HK-2 (cell line): ENCODE results near the gene SYNGR4.
A peak's percentile ranks its signal among the peaks of the same experiment; 100 is the strongest.

ENCODE experiments used
- DNase-seq: peaks from one replicate; pipeline ENCODE4 v3.0.0-alpha.2; 2018; ENCODE audit not compliant: unreplicated experiment

Gene SYNGR4

GRCh38 chr19:48341515-48342413 is 22.4 kb upstream of the SYNGR4 start:
- no peak for DNase-seq

GRCh38 chr19:48342414-48342738 is 21.8 kb upstream of the SYNGR4 start:
- no peak for DNase-seq

- DNase-seq, result no peak
These were observed 21.2 kb upstream of the SYNGR4 start for GRCh38 chr19:48342841-48343540.

GRCh38 chr19:48344892-48345291 is 19.3 kb upstream of the SYNGR4 start:
- DNase-seq, result no peak

- DNase-seq, result no peak
These were observed 18.0 kb upstream of the SYNGR4 start for GRCh38 chr19:48346191-48346590.

- DNase-seq, result no peak
These were observed 16.1 kb upstream of the SYNGR4 start for GRCh38 chr19:48348045-48348444.

GRCh38 chr19:48348737-48349136 is 15.4 kb upstream of the SYNGR4 start:
- no peak for DNase-seq

- DNase-seq, result no peak
These were observed 13.3 kb upstream of the SYNGR4 start for GRCh38 chr19:48350856-48351255.

GRCh38 chr19:48351341-48351752 is 12.8 kb upstream of the SYNGR4 start:
- DNase-seq, result peak; percentile 68

GRCh38 chr19:48353677-48354076 is 10.5 kb upstream of the SYNGR4 start:
- DNase-seq, result no peak

- DNase-seq, result no peak
These were observed 9.7 kb upstream of the SYNGR4 start for GRCh38 chr19:48354332-48354992.

GRCh38 chr19:48355365-48355954 is 8.7 kb upstream of the SYNGR4 start:
- no peak for DNase-seq

GRCh38 chr19:48359123-48359522 is 5.0 kb upstream of the SYNGR4 start:
- no peak for DNase-seq

- no peak for DNase-seq
These were observed 2.3 kb upstream of the SYNGR4 start for GRCh38 chr19:48361912-48362311.

- peak; percentile 98 for DNase-seq
These were observed 1.3 kb upstream of the SYNGR4 start for GRCh38 chr19:48362716-48363499.

- no peak for DNase-seq
These were observed 712 bp upstream of the SYNGR4 start for GRCh38 chr19:48363500-48363809.

GRCh38 chr19:48364598-48365348 is 606 bp downstream of the SYNGR4 start:
- no peak for DNase-seq

GRCh38 chr19:48365602-48366001 is 1.4 kb downstream of the SYNGR4 start:
- DNase-seq, result no peak

GRCh38 chr19:48367855-48368254 is 3.7 kb downstream of the SYNGR4 start:
- no peak for DNase-seq

GRCh38 chr19:48368936-48369335 is 4.8 kb downstream of the SYNGR4 start:
- no peak for DNase-seq

- no peak for DNase-seq
These were observed 6.8 kb downstream of the SYNGR4 start for GRCh38 chr19:48370955-48371354.
